AG04449 (cell line): Measurements from ENCODE around the gene KBTBD2.
"Not testable (repeated sequence)": the region's sequence is repeated elsewhere in the genome, so short reads cannot be mapped to it uniquely, and the experiment has no call there.

Experiments used
- CTCF ChIA-PET: fragments of 350-600 bp; formaldehyde crosslinking; extraction: SDS; loops from one replicate; lab custom pipeline; 2021; ENCODE audit warnings: antibody characterized with exemption; lab: Yijun Ruan, JAX
- POLR2A ChIA-PET: fragments of 400-600, 350-600 bp; formaldehyde crosslinking; extraction: SDS; loops from one replicate; lab custom pipeline; 2020; ENCODE audit warnings: antibody characterized with exemption, inconsistent platforms; lab: Yijun Ruan, JAX
- DNase-seq: peaks from one replicate; pipeline ENCODE4 v3.0.0-alpha.2; 2010; ENCODE audit warnings: low read depth, low spot score
- H3K4me3 ChIP-seq: 2 replicates; pipeline ENCODE4 v1.5.1; 2011; ENCODE audit warnings: low read depth, mild to moderate bottlenecking, control low read depth, low read length
- CTCF ChIP-seq: IDR thresholded peaks from one replicate; pipeline ENCODE4 v1.5.1; 2011; ENCODE audit warnings: mild to moderate bottlenecking, moderate library complexity, low read length, control low read depth, inconsistent platforms; ENCODE audit not compliant: insufficient read depth; ENCODE audit errors: missing control alignments

Gene KBTBD2

GRCh38 chr7:32881074-32881982, 10.2 kb downstream of the KBTBD2 start:
- DNase-seq = no peak
- POLR2A ChIA-PET = interaction anchor here (0.7 kb wide), 1 partner anchor 79 kb away, joined by 3 read pairs; no protein-coding TSS in a partner anchor
- TF ChIP-seq CTCF = no peak
- CTCF ChIA-PET = interaction anchor here (0.7 to 3.5 kb wide), 2 partner anchors 11 to 35 kb away, joined by 3 to 16 read pairs; no protein-coding TSS in a partner anchor
- H3K4me3 ChIP-seq = no peak overlapping the region

- POLR2A ChIA-PET = no interaction called here
- TF ChIP-seq CTCF = no peak
- CTCF ChIA-PET = interaction anchor here (0.7 to 2.1 kb wide), 3 partner anchors 33 to 189 kb away, joined by 3 to 10 read pairs (median 4); no protein-coding TSS in a partner anchor
- DNase-seq = no peak
- no peak overlapping the region for H3K4me3 ChIP-seq
Measured at GRCh38 chr7:32879460-32879859, 12.1 kb downstream of the KBTBD2 start.

GRCh38 chr7:32878023-32878422, 13.5 kb downstream of the KBTBD2 start:
- DNase-seq, H3K4me3 ChIP-seq, POLR2A ChIA-PET: not testable (repeated sequence)
- CTCF ChIA-PET = interaction anchor here (0.6 to 2.1 kb wide), 5 partner anchors 12 to 231 kb away, joined by 4 to 10 read pairs (median 5); no protein-coding TSS in a partner anchor

- no peak for TF ChIP-seq CTCF
- ChIA-PET CTCF (interaction anchor here (1.9 to 3.1 kb wide), 2 partner anchors 11 to 27 kb away, joined by 5 to 17 read pairs; no protein-coding TSS in a partner anchor), POLR2A (no interaction called here)
- no peak for DNase-seq
- H3K4me3 ChIP-seq = no peak overlapping the region
Measured at GRCh38 chr7:32872421-32872820, 19.1 kb downstream of the KBTBD2 start.

- no peak for TF ChIP-seq CTCF
- CTCF ChIA-PET = interaction anchor here (1.9 to 3.1 kb wide), 2 partner anchors 11 to 26 kb away, joined by 5 to 17 read pairs; no protein-coding TSS in a partner anchor
- no peak overlapping the region for H3K4me3 ChIP-seq
- POLR2A ChIA-PET = no interaction called here
- no peak for DNase-seq
Measured at GRCh38 chr7:32871624-32872371, 19.8 kb downstream of the KBTBD2 start.

GRCh38 chr7:32870298-32870697, 21.3 kb downstream of the KBTBD2 start:
- no peak for TF ChIP-seq CTCF
- no peak overlapping the region for H3K4me3 ChIP-seq
- ChIA-PET CTCF (interaction anchor here (1.2 to 3.1 kb wide), 2 partner anchors 11 to 24 kb away, joined by 3 to 17 read pairs; no protein-coding TSS in a partner anchor), POLR2A (no interaction called here)
- no peak for DNase-seq
